22Rv1 (cell line): Measurements from ENCODE around the gene ACACA.
A peak's percentile ranks its signal among the peaks of the same experiment; 100 is the strongest.

Experiments used
- H3K27ac ChIP-seq: fragments of 450-650 bp; 2 replicates; pipeline ENCODE4 v1.5.1; 2017
- CTCF ChIP-seq: fragments of 450-650 bp; IDR thresholded peaks from 2 replicates; pipeline ENCODE4 v1.5.1; 2017; ENCODE audit warnings: mild to moderate bottlenecking
- ZFX ChIP-seq: fragments of 450-650 bp; IDR thresholded peaks from 2 replicates; pipeline ENCODE4 v1.6.1; 2017; ENCODE audit warnings: antibody characterized with exemption, borderline replicate concordance

Gene ACACA

GRCh38 chr17:37265446-37266173, 141.0 kb downstream of the ACACA start:
- no peak overlapping the region for H3K27ac ChIP-seq
- no peak for TF ChIP-seq ZFX
- TF ChIP-seq CTCF = no peak

GRCh38 chr17:37261286-37261685, 145.3 kb downstream of the ACACA start:
- TF ChIP-seq CTCF (no peak), ZFX (no peak)
- no peak overlapping the region for H3K27ac ChIP-seq

GRCh38 chr17:37259030-37259735, 147.5 kb downstream of the ACACA start:
- no peak overlapping the region for H3K27ac ChIP-seq
- no peak for TF ChIP-seq CTCF
- TF ChIP-seq ZFX = no peak

GRCh38 chr17:37256627-37257026, 150.0 kb downstream of the ACACA start:
- TF ChIP-seq ZFX (no peak), CTCF (no peak)
- no peak overlapping the region for H3K27ac ChIP-seq

- TF ChIP-seq CTCF (no peak), ZFX (no peak)
- H3K27ac ChIP-seq = no peak overlapping the region
Measured at GRCh38 chr17:37255432-37255831, 151.2 kb downstream of the ACACA start.

GRCh38 chr17:37247825-37248224, 158.8 kb downstream of the ACACA start:
- TF ChIP-seq ZFX (no peak), CTCF (no peak)
- no peak overlapping the region for H3K27ac ChIP-seq

GRCh38 chr17:37246085-37246484, 160.6 kb downstream of the ACACA start:
- TF ChIP-seq CTCF = no peak
- TF ChIP-seq ZFX = no peak
- peak overlapping the region; percentile 5; the same call in 1 of the 2 replicates for H3K27ac ChIP-seq
